Transverse colon (tissue), 4 donors: ENCODE results near the gene GGTLC3. TPM values are rescaled to one million over a fixed set of nuclear protein-coding genes. Genes with fewer than 3 reads are reported as not detected.
"Not testable (repeated sequence)": the region's sequence is repeated elsewhere in the genome, so short reads cannot be mapped to it uniquely, and the experiment has no call there.

Source experiments
- DNase-seq: peaks from one replicate; pipeline ENCODE4 v3.0.0-alpha.2; 2019
- H3K27ac ChIP-seq, 4 donors: fragments of 200-600 bp; sonication (generic); 2 replicates each; pipeline ENCODE4 v1.5.1; 2016 to 2018; ENCODE audit warnings: inconsistent platforms in 4 of 4
- H3K27me3 ChIP-seq: fragments of 200-600 bp; sonication (generic); 2 replicates; pipeline ENCODE4 v1.5.1; 2017; ENCODE audit warnings: inconsistent platforms
- H3K36me3 ChIP-seq, 4 donors: fragments of 200-600 bp; sonication (generic); 2 replicates each; pipeline ENCODE4 v1.5.1; 2017 to 2019; ENCODE audit warnings: inconsistent platforms in 4 of 4
- H3K4me1 ChIP-seq, 4 donors: fragments of 200-600 bp; sonication (generic); 2 replicates each; pipeline ENCODE4 v1.5.1; 2017 to 2020; ENCODE audit warnings: inconsistent platforms in 4 of 4
- H3K4me3 ChIP-seq, 4 donors: fragments of 200-600 bp; sonication (generic); 1 replicate in 1 of 4; 2 replicates in 3 of 4; pipeline versions ENCODE4 v1.5.1 to v1.6.1; 2017 to 2019; ENCODE audit warnings: inconsistent platforms in 4 of 4
- H3K9me3 ChIP-seq, 2 donors: fragments of 200-600 bp; sonication (generic); 2 replicates each; pipeline ENCODE4 v1.5.1; 2017 to 2019; ENCODE audit warnings: inconsistent platforms in 2 of 2
- WGBS, 2 donors: methylation state at CpG; one replicate each; pipeline ENCODE4 v1.1.5; 2018; ENCODE audit warnings: low coverage in 1 of 2; 5-methylcytosine and 5-hydroxymethylcytosine counted together
- in situ Hi-C, 4 donors: fragments of 200-750 bp; cut with MboI; loops; one replicate each; pipeline versions ENCODE4 v1.15.0 to v1.15.1; 2017; ENCODE audit warnings: low sequenced_read_pairs in 3 of 4, low pct_ligation_motif_present in 1 of 4, low pct_unique_long_range_greater_than_20kb in 1 of 4
- intact Hi-C: fragments of 100-400 bp; cut with DNase I; formaldehyde crosslinking; loops from one replicate; pipeline ENCODE4 v1.15.1; 2023; ENCODE audit warnings: low total_unique reads
- total RNA-seq, 4 donors: library from RNA; depleted of rRNA; stranded (reverse); fragments of >200 nt; gene quantifications; one replicate each; pipeline ENCODE4 v1.1.0, GENCODE V29; 2016

The GGTLC3 gene
- total RNA-seq = not detected

GRCh38 chr22:18518061-18518460, at the start of gene GGTLC3:
Gene GGTLC3, minus strand, starts transcription at chr22:18518161. Its CDS starts 264 bp downstream, at chr22:18517897.
- H3K27ac ChIP-seq, DNase-seq, H3K27me3 ChIP-seq, H3K9me3 ChIP-seq, H3K36me3 ChIP-seq, H3K4me1 ChIP-seq, intact Hi-C loops, in situ Hi-C loops, H3K4me3 ChIP-seq: not testable (repeated sequence)
- WGBS, 2 donors = no CpG with 5 or more reads among the region's 5 CpGs

DNA sequence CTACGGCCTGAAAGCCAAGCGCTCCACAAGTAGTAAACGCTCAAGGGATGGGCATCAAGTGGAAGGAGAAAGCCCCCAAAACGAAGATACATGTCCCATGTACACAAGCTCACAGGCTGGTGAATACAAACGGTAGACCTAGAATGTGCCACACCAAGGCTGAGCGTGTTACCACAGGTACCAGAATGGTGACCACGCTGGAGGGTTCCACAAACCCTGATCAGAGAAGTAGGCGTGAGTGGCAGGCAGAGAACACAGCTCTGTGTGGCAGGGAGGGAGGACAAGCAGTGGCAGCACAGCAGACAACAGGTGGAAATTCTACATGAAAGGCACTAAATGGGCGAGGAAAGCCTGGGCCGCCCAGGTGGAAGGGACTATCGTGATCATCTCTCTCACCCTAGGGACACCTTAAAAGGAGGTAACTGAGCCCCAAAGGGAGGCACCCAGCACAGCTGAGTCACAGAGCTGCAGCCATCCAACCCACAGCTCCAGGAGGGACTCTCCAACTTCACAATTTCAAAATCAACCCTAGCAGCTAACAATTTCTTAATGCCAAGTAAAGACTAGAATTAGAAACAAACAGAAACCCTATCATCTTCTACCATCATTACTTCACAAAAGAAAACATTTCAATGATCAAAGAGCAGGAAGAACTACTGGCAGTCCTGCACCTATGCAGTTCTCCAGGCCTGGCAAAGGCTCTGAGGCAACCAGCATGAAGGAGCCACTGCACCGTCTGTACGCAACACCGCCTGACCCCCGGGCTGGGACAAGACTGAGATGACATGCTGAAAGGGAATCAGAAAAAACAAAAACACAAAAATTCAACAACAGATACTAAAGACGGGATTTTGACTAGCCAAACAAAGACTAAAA, 42.4 kb upstream of the GGTLC3 start:
- H3K27ac ChIP-seq, H3K36me3 ChIP-seq, in situ Hi-C loops, H3K4me3 ChIP-seq, H3K4me1 ChIP-seq, intact Hi-C loops, DNase-seq, H3K9me3 ChIP-seq, H3K27me3 ChIP-seq: not testable (repeated sequence)
- WGBS, 2 donors = no CpG with 5 or more reads among the region's 16 CpGs

DNA sequence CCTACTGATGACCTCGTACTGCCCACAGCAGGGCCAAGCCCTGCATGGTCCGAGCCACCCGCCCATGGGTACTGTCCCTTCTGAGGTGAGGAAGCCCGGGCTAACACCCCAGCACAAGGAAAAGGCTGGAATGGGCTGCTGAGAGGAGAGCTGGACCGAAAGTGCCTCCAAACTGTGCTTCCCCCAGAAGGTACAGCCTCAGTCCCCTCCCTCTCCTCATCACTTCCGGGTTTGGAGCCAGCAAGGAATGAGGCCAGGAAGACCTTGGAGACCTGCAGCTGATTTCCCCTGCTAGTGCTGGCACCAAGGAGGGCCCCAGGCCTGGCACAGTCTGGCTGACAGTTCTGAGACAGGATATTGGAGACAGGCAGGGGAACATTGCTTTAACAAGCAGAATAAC, 41.0 kb upstream of the GGTLC3 start:
- H3K4me3 ChIP-seq, H3K27me3 ChIP-seq, H3K27ac ChIP-seq, H3K4me1 ChIP-seq, H3K9me3 ChIP-seq, in situ Hi-C loops, H3K36me3 ChIP-seq, DNase-seq, intact Hi-C loops: not testable (repeated sequence)
- WGBS, 2 donors = no CpG with 5 or more reads among the region's 6 CpGs

- H3K9me3 ChIP-seq, in situ Hi-C loops, intact Hi-C loops, DNase-seq, H3K4me1 ChIP-seq, H3K27ac ChIP-seq, H3K27me3 ChIP-seq, H3K4me3 ChIP-seq, H3K36me3 ChIP-seq: not testable (repeated sequence)
- WGBS, 2 donors = no CpG with 5 or more reads among the region's 4 CpGs
These were observed 40.6 kb upstream of the GGTLC3 start for GRCh38 chr22:18558516-18558915.

GRCh38 chr22:18554280-18555256, 36.6 kb upstream of the GGTLC3 start:
- H3K4me3 ChIP-seq, H3K4me1 ChIP-seq, intact Hi-C loops, H3K36me3 ChIP-seq, DNase-seq, H3K9me3 ChIP-seq, H3K27ac ChIP-seq, in situ Hi-C loops, H3K27me3 ChIP-seq: not testable (repeated sequence)
- no CpG with 5 or more reads among the region's 22 CpGs for WGBS, 2 donors

DNA sequence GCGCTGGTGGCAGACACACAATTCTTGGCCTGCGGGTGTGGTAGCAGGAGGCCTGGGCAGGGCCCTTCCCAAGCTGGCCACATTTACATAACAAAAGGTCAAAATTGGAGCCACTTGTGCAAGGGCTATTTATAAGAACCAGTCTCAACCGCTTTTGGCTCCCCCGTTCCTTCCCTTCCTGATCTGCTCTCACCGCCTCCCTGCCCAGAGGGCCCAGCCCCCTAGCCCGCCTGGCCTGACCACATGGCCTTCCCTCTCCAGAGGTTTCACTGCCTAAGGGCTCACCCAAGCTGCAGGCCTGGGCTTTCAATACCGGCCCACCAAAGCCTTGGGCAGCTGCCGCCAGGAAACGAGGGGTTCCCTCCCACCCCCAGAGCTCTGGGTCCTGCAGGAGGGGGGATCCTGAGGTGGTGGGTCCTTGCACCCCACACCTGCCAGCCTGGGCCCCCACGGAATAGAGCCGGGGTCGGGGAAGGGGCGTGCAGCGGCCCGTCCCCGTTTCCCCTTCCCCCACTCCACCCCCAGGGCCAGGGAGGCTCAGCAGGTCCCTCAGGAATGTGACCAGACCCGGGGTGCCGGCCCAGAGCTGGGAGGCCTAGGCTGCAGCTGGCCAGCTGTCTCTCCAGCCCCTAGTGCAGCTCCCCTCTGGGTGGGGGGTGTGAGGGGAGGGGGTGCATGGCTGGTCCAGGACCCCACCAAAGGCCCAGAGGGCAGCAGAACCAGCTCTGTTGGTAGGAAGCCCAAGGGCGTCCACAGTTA, 35.1 kb upstream of the GGTLC3 start:
- H3K9me3 ChIP-seq, DNase-seq, H3K4me1 ChIP-seq, intact Hi-C loops, in situ Hi-C loops, H3K36me3 ChIP-seq, H3K27me3 ChIP-seq, H3K4me3 ChIP-seq, H3K27ac ChIP-seq: not testable (repeated sequence)
- no CpG with 5 or more reads among the region's 19 CpGs for WGBS, 2 donors

DNA sequence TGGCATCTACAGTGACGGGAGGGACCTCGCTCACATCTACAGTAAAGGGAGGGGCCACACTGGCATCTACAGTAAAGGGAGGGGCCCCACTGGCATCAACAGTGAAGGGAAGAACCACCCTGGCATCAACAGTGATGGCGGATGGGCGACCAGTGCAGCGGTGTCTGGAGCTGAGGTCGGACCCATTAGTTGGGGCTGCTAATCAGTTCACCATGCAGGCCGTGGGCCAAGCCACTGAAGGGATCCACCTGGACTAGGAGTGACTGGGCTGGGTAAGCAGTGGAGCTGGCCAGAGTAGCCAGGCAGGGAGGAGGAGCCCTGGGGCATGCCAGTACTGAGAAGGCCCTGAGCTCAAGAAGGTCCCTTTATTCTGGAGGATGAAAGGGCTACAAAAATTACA, 33.1 kb upstream of the GGTLC3 start:
- WGBS, 2 donors = no CpG with 5 or more reads among the region's 7 CpGs
- in situ Hi-C loops, H3K4me1 ChIP-seq, H3K9me3 ChIP-seq, H3K27me3 ChIP-seq, H3K4me3 ChIP-seq, intact Hi-C loops, H3K36me3 ChIP-seq, H3K27ac ChIP-seq, DNase-seq: not testable (repeated sequence)

DNA sequence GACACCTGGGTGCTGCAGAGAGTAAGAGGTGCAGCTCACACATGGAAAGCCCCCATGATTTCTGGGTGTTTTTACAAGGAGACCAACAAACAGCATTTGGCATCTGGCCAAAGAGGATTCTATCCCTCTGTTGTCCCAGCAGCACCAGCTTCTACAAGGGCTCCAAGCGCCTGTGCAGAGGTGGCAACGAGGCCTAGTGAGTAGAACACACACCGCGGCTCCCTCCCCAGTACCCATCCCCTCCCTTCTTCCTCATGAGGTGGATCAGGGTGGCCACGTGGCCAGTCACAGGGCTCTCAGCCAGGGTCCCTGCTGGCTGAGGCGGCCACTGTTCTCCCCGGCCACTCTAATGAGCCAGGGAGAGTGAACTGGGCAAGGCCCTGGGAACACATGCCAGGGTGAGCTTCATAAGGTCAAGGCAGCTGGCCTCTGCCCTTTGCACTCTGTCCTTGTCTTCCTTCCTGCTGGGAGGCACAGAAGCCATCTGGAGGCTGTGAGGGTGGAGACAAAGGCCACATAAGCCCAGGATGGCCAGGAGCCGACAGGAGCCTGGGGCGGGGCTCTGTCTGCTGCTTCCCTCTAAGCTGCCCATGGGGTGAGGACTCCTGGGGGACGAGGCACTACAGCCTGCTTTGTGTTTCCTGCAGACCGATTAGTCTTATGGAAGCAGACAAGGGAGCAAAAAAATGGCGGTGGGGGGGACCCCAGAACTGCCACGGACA, 31.7 kb upstream of the GGTLC3 start:
- H3K9me3 ChIP-seq, H3K4me3 ChIP-seq, intact Hi-C loops, H3K4me1 ChIP-seq, H3K27ac ChIP-seq, H3K27me3 ChIP-seq, DNase-seq, in situ Hi-C loops, H3K36me3 ChIP-seq: not testable (repeated sequence)
- 60% methylated on average over 2 of the region's 13 CpGs; no CpG with 5 or more reads in 1 of the 2 donors for whole genome bisulfite sequencing, 2 donors

DNA sequence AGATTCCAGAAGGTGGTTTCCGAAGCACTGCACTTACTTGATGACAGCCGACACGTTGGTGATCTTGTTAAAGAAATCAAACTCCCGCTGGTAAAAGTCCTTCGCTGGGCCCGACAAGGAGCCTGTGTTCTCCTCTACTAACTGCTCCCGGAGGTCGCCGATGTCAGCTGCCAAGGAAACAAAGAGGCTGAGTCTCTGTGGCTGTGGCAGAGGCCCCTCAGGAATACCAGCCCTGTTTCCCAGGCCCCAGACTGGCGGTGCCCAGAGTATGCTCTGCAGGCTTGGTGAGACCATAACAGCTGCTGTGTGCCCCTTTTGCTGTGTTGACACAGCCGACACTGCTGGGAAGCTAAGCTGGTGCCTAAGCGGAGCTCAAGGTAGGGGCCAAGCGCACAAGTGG, 26.7 kb upstream of the GGTLC3 start:
- H3K27ac ChIP-seq, in situ Hi-C loops, H3K9me3 ChIP-seq, H3K27me3 ChIP-seq, intact Hi-C loops, H3K36me3 ChIP-seq, H3K4me3 ChIP-seq, H3K4me1 ChIP-seq, DNase-seq: not testable (repeated sequence)
- no CpG with 5 or more reads among the region's 13 CpGs for WGBS, 2 donors
